Measurements from ENCODE around the gene ERF. TPM values are rescaled to one million over a fixed set of nuclear protein-coding genes. Genes with fewer than 3 reads are reported as not detected.

ERF gene
- 10 to 100 TPM; 62.9 to 66.0 TPM for total RNA-seq

GRCh38 chr19:42254850-42255765 lies at the start of gene ERF:
Gene ERF (minus strand): TSS chr19:42255128. CDS start chr19:42254999, 129 bp downstream.
- Mint-ChIP-seq H3K9me3 (no peaks in the 10 kb centered on the region), H3K36me3 (peaks cover 16% of the 10 kb centered on the region), H3K27ac (peak within 1 kb of the TSS; percentile 81), H3K4me1 (peaks cover 24% of the 10 kb centered on the region), H3K27me3 (no peaks in the 10 kb centered on the region), H3K4me3 (peak within 1 kb of the TSS; percentile 77)
- peak; percentile 95 for DNase-seq

- H3K27ac Mint-ChIP-seq: no peak overlapping the region
- H3K4me1 Mint-ChIP-seq: peaks cover 16% of the 10 kb centered on the region
- H3K4me3 Mint-ChIP-seq: no peak overlapping the region
- H3K36me3 Mint-ChIP-seq: peaks cover 3% of the 10 kb centered on the region
- H3K9me3 Mint-ChIP-seq: no peaks in the 10 kb centered on the region
- DNase-seq: no peak
- no peaks in the 10 kb centered on the region for H3K27me3 Mint-ChIP-seq
Observed at GRCh38 chr19:42303876-42304275, 48.9 kb upstream of the ERF start.

- Mint-ChIP-seq H3K27me3 (no peaks in the 10 kb centered on the region), H3K4me1 (peaks cover 16% of the 10 kb centered on the region), H3K9me3 (no peaks in the 10 kb centered on the region), H3K27ac (peak overlapping the region; percentile 90), H3K4me3 (peak overlapping the region; percentile 84), H3K36me3 (peaks cover 3% of the 10 kb centered on the region)
- DNase-seq: no peak
Observed at GRCh38 chr19:42303101-42303464, 48.2 kb upstream of the ERF start.

GRCh38 chr19:42301646-42302203 lies 46.8 kb upstream of the ERF start, which contains the start of gene PRR19:
Gene PRR19 (plus strand): TSS chr19:42302132. CDS start chr19:42309585, 7,453 bp downstream.
- peaks cover 5% of the 10 kb centered on the region for H3K36me3 Mint-ChIP-seq
- peaks cover 16% of the 10 kb centered on the region for H3K4me1 Mint-ChIP-seq
- H3K27ac Mint-ChIP-seq: peak within 1 kb of the TSS; percentile 90
- no peaks in the 10 kb centered on the region for H3K27me3 Mint-ChIP-seq
- DNase-seq: no peak
- peak within 1 kb of the TSS; percentile 84 for H3K4me3 Mint-ChIP-seq
- no peaks in the 10 kb centered on the region for H3K9me3 Mint-ChIP-seq

GRCh38 chr19:42297039-42297438 lies 42.1 kb upstream of the ERF start:
- Mint-ChIP-seq H3K9me3 (no peaks in the 10 kb centered on the region), H3K4me1 (peaks cover 10% of the 10 kb centered on the region), H3K4me3 (no peak overlapping the region), H3K27ac (no peak overlapping the region), H3K36me3 (peaks cover 9% of the 10 kb centered on the region), H3K27me3 (no peaks in the 10 kb centered on the region)
- no peak for DNase-seq

- peak overlapping the region; percentile 48 for H3K27ac Mint-ChIP-seq
- H3K27me3 Mint-ChIP-seq: no peaks in the 10 kb centered on the region
- peak; percentile 86 for DNase-seq
- peaks cover 4% of the 10 kb centered on the region for H3K4me1 Mint-ChIP-seq
- no peaks in the 10 kb centered on the region for H3K9me3 Mint-ChIP-seq
- no peak overlapping the region for H3K4me3 Mint-ChIP-seq
- H3K36me3 Mint-ChIP-seq: peaks cover 13% of the 10 kb centered on the region
Observed at GRCh38 chr19:42295831-42296525, 41.0 kb upstream of the ERF start.

- Mint-ChIP-seq H3K27ac (no peak overlapping the region), H3K9me3 (no peaks in the 10 kb centered on the region), H3K4me3 (no peak overlapping the region), H3K27me3 (no peaks in the 10 kb centered on the region), H3K4me1 (peaks cover 4% of the 10 kb centered on the region), H3K36me3 (peaks cover 12% of the 10 kb centered on the region)
- no peak for DNase-seq
Observed at GRCh38 chr19:42295342-42295741, 40.4 kb upstream of the ERF start.

GRCh38 chr19:42294471-42295137 lies 39.7 kb upstream of the ERF start:
- Mint-ChIP-seq H3K4me1 (peaks cover 4% of the 10 kb centered on the region), H3K27me3 (no peaks in the 10 kb centered on the region), H3K27ac (no peak overlapping the region), H3K4me3 (no peak overlapping the region), H3K36me3 (peaks cover 12% of the 10 kb centered on the region), H3K9me3 (no peaks in the 10 kb centered on the region)
- no peak for DNase-seq

- no peak overlapping the region for H3K4me3 Mint-ChIP-seq
- DNase-seq: no peak
- no peaks in the 10 kb centered on the region for H3K27me3 Mint-ChIP-seq
- peaks cover 4% of the 10 kb centered on the region for H3K4me1 Mint-ChIP-seq
- no peak overlapping the region for H3K27ac Mint-ChIP-seq
- H3K36me3 Mint-ChIP-seq: peaks cover 12% of the 10 kb centered on the region
- H3K9me3 Mint-ChIP-seq: no peaks in the 10 kb centered on the region
Observed at GRCh38 chr19:42293948-42294347, 39.0 kb upstream of the ERF start.

GRCh38 chr19:42293540-42293939 lies 38.6 kb upstream of the ERF start:
- Mint-ChIP-seq H3K9me3 (no peaks in the 10 kb centered on the region), H3K4me1 (peaks cover 4% of the 10 kb centered on the region), H3K4me3 (no peak overlapping the region), H3K36me3 (peaks cover 12% of the 10 kb centered on the region), H3K27me3 (no peaks in the 10 kb centered on the region), H3K27ac (no peak overlapping the region)
- DNase-seq: no peak

- H3K4me1 Mint-ChIP-seq: peaks cover 4% of the 10 kb centered on the region
- H3K36me3 Mint-ChIP-seq: peaks cover 12% of the 10 kb centered on the region
- no peak overlapping the region for H3K27ac Mint-ChIP-seq
- no peak for DNase-seq
- no peak overlapping the region for H3K4me3 Mint-ChIP-seq
- H3K27me3 Mint-ChIP-seq: no peaks in the 10 kb centered on the region
- no peaks in the 10 kb centered on the region for H3K9me3 Mint-ChIP-seq
Observed at GRCh38 chr19:42292963-42293362, 38.0 kb upstream of the ERF start.

- no peak for DNase-seq
- H3K4me3 Mint-ChIP-seq: no peak overlapping the region
- no peaks in the 10 kb centered on the region for H3K27me3 Mint-ChIP-seq
- no peaks in the 10 kb centered on the region for H3K9me3 Mint-ChIP-seq
- peaks cover 12% of the 10 kb centered on the region for H3K36me3 Mint-ChIP-seq
- peaks cover 4% of the 10 kb centered on the region for H3K4me1 Mint-ChIP-seq
- H3K27ac Mint-ChIP-seq: peak overlapping the region; percentile 36
Observed at GRCh38 chr19:42292042-42292960, 37.4 kb upstream of the ERF start.

GRCh38 chr19:42291435-42291810 lies 36.5 kb upstream of the ERF start:
- peaks cover 4% of the 10 kb centered on the region for H3K4me1 Mint-ChIP-seq
- H3K27me3 Mint-ChIP-seq: no peaks in the 10 kb centered on the region
- H3K9me3 Mint-ChIP-seq: no peaks in the 10 kb centered on the region
- H3K36me3 Mint-ChIP-seq: peaks cover 9% of the 10 kb centered on the region
- no peak overlapping the region for H3K27ac Mint-ChIP-seq
- no peak for DNase-seq
- no peak overlapping the region for H3K4me3 Mint-ChIP-seq

Measured in activated naive CD8-positive, alpha-beta T cell treated with anti-CD3 and anti-CD28 coated beads for 36 hours (primary cell).